HG03439 (cell line): Measurements from ENCODE around the gene UFC1.

Source experiments
- ATAC-seq: cut with Tn5 transposase; IDR thresholded peaks from one replicate; pipeline ENCODE4 v1.9.1; 2021; ENCODE audit warnings: mild to moderate bottlenecking, moderate library complexity; ENCODE audit not compliant: unreplicated experiment

Gene UFC1

DNA sequence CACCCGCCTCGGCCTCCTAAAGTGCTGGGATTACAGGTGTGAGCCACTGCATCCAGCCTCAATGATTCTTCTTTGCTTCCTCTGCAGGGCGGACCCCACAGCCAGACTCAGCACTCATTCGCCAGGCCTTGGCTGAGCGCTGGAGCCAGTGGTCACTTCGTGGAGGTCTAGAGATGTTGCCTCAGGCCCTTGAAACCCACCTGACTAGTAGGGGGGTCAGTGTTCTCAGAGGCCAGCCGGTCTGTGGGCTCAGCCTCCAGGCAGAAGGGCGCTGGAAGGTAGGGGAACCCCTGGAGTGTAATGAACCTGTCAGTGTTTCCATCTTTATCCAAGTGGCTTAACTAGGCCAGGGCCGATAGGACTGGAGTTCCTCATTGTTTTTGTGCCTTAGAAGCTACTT lies 15.1 kb downstream of the UFC1 start:
- no peak for ATAC-seq

DNA sequence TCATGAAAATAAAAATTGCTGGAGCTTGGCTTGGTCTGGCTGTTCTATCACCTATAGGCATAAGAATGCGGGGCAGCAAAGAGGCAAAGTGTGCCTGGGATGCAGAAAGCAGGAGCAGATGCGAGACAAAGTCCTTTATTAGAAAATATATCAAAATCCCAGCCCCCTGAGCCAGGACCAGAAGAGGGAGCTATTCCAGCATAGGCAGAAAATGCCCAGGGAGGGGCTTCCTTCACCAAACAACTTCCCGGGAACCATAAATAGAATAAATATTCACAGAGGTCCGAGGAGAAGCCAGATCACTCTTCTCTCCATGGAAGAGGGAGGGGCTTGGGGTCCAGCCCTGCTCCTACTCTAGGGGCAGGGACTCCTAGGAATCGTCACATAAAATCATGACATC lies 17.4 kb downstream of the UFC1 start:
- no peak for ATAC-seq

DNA sequence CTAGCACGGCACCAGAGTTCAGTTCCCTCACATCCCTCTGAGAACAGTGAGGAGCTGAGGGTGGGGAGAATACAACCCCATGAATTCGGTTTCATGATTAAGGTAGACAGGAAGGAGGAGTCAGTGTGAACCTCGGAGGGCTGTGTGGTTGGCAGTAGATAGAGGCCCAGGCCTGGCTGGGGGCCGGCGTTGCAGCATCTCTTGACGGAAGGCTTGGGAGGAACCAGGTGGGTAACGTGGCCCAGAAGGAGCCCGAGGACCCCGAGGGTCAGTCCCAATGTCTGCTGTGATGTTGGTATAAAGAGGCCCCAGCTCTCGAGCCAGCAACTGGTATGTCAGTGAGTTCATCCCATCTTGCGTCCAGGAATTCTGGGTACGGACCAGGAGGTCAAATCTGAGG lies 17.9 kb downstream of the UFC1 start:
- ATAC-seq, result no peak

DNA sequence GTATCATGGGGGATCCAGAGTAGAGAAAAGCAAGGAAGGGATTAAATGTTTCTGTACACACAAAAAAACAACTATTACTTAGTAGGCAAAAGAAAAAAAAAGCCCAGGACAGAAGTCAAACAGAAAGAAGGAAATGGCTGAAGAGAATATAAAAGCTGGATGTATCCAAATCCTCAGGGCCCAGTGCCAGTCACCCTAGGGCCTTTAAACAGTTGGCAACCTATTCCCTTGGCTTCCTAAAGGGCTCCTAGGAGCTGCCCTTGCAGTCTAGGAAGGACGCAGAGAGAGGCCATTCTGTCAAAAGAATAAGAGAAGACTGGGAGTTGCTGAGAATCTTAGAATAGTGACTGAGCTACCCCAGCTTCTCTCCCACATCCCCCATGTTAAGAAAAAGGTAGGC lies 18.6 kb downstream of the UFC1 start:
- no peak for ATAC-seq

DNA sequence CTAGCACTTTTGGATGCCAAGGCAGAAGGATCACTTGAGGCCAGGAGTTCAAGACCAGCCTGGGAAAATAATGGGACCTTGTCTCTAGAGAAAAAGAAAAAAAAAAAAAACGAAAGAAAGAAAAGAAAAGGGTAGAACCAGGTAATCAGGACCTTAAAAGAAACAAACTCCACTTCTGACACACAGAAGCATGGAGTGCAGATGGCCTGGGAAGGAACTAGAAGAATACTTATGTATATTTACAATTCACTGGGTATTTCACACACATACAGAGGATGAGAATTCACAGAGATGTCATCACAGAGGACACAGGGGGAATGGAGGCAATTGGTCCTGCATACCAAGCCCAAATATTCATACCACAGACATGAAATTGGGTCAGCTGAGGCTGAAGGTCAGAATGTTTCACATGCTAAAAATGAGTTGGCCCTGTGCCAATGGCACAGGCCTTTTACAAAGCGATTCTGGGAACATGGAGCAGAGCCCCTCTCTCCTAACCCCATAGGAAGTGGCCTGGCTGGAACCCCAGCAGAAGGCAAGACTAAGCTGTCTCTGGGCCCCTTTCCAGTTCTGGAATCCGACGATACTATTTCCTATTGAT lies 19.1 kb downstream of the UFC1 start:
- ATAC-seq, result no peak

DNA sequence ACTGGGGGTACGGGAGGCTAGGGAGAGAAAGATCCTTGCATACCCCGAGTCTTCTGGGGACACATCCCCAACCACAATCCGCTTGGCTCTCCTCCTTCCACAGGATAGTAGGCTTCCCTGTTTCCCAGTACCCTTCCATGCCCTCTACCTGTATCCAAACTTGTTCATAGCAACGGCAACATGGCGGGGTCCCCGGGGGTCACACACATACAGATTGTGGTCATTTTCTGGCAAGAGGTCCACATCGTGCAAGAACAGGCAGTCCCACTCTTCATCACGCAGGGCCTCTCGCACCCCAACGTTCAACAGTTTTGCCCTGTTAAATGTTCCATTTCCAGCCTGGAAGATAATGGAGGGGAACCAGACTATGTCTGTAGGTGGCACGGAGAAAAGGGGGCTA lies 19.9 kb downstream of the UFC1 start:
- ATAC-seq, result no peak

DNA sequence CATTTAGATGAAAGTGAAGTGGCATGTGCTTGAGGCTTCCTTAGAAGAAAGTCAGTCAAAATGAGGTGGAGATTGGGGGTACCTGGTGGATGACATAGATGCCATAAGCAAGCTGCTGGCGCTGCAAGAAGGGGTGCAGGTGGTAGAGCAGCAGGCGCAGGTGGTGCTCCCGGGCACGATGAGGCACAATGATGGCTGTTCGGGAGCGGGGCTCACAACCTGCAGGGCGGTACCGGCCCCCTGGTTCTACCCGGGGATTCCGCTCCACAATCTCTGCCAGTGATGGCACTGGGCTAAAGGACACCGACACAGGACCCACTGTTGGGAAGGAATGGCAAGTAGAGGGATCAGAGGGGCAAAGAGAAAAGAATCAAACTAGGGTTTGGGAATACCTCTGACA lies 21.1 kb downstream of the UFC1 start:
- ATAC-seq, result no peak

DNA sequence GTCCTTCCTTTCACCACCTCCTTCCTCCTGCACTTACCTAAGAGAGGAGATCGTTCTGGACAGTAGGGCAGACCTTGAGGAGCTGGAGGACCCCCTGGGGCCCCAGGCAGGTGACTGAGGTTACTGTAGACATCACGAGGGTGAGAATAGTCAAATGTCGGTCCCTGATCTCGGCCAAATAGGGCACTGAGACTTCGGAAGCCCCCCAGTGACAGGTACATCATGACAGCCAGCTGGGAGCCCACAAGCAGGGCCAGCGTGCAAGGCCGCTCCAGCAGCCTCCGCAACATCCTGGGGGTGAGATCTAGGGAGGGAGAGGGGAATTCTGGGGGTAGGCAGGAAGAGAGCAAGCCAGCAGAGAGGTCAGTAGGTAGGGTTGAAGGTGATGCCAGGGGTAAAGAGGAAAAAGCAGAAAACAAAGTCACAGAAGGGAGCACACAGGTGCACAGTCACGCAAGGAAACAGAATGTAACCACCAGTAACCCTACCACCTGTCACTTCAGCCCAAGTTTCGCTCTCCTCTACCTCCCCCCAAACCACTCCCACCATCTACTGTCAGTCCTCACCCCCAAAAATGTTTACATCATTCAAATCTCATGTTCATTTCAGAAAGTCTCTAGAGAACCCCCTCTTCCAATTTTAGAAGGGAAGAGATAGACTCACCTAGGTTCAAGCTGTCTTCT lies 22.1 kb downstream of the UFC1 start:
- ATAC-seq, result no peak

DNA sequence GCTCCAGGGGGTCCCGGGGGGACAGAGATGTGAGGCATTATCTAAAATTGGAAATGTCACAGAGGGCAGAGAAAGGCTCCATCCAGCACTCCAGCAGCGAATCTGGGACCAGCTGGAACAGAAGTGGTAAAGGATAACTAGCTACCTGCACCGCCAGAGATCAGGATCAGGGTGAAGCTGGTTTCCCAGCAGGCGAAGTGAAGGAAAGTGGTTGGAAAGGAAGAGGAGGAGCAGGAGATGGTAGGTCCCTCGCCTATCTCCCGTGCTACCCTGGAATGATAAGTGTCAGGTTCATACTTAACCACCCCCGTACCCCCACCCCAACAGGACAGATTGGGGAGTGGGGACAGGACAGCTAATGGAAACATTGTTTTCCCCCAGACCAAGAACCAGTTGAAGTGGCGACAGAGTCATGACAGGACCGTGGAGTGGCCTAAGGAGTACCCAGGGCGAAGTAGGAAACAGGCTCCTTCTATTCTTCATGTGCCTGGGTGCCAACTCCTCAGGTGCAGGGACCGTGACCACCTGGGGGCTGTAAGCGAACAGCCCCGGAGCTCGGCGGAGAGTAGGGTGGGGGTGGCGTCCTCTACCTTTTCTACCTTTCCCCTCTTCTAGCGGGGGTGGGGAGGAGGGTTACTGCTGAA lies 22.8 kb downstream of the UFC1 start:
- ATAC-seq, result peak; percentile 2

DNA sequence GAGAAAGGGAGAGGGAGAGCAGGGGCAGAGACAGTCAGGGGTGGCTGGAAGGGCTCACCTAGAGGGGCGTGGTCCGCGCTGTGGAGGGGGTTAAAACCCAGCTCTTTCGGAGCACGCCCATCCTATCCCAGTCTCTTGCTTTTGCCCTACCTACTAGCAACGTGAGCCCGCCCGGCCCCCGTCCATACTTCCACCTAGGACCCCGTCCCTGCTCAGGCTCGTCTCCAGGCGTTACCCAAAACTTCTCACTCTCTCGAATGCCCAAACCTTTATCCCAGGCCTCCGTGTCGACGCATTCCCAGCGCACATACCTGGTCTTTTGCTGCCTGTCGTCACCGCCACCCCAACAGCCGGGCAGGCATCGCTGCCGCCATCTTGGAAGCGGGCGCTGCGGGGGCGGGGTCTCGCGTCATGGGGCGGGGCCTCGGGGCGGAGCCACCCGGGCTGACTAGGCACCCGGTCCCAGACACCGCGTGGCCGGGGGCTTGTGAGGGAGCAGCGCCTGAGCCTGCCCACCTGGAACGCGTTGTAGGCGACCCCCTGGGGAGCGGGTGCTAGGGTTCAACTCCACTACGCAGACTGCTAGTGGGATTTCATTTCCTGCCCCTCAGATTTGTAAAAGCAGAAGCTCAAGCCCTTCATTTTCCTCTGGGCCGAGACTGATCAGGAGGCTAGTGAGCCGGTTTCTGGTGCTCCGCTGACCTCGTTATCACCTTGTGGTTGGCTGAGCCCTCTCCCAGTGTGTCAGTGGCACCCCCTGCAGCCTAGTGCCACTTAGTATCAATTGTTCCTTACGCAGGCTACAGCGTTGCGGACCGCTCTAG lies 23.5 kb downstream of the UFC1 start, which contains the start of gene B4GALT3:
B4GALT3 (minus strand) TSS at position 396 of the 824 bp plus-strand sequence. CDS start 1,447 bp downstream, outside the sequence.
- ATAC-seq, result peak; percentile 85

DNA sequence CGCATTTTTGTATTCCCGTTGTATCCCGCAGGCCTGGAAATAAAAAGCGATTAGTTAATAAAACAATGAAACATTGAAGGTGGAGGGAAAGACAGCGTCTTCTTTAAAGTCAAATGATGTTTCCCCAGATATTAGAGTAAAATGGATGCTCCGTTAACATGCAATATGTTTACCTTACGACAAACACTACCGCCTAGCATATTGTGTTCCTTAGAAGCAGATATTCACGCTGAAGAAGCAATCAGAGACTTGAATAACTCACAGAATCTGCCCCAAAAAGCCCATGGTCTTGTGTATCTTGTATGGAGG lies 24.1 kb downstream of the UFC1 start:
- ATAC-seq, result no peak

DNA sequence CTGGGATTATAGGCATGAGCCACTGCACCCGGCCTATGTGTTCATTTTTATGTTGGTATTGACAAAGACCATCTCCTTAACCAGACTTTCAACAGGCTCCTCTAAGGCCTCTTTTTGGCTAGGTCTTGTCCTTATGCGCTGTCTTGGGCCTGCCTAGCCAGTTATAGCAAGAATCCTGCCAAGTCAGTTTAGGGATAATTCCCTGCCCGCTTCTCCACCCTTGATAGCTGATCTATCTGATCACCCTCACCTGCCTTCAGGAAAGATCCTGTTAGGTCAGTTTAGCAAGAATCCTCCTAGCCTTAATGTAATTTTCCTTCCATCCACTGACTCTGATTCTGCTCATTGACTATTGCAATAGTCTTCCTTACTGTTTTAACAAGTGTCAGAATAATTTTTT lies 25.9 kb downstream of the UFC1 start:
- no peak for ATAC-seq

DNA sequence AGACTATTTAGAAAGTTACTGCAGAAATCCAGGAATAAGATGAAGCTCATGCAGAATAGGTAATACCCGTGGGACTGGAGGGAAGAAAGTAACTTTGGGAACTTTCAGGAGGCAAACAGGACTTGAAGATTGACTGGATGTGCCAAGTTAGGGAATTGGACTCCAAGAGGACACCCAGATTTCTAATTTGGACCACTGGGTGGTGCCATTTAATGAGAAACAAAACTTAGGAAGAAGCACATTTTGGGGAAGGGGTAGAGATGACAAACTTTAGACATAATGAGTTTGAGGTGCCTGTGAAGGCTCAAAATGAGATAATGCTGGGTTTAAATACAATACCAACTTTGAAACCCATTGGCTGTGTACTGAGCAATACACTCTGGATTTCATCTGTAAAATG lies 26.9 kb downstream of the UFC1 start:
- no peak for ATAC-seq

DNA sequence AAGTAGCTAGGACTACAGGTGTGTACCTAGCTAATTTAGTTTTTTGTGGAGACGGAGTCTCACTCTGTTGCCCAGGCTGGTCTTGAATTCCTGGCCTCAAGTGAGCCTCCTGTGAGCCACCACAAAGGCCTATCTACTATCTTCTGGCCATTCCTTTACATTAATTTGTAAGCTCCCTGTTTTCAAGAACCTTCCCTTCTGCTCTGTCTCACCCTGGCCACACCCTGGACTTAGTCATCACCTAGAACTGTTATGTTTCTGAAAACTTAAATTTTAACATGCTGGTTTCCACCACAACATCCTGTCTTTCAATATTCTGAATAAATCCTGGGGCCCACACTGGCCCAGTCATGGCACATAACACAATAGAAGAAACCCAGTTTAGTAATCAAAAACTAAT lies 28.4 kb downstream of the UFC1 start:
- ATAC-seq, result no peak

DNA sequence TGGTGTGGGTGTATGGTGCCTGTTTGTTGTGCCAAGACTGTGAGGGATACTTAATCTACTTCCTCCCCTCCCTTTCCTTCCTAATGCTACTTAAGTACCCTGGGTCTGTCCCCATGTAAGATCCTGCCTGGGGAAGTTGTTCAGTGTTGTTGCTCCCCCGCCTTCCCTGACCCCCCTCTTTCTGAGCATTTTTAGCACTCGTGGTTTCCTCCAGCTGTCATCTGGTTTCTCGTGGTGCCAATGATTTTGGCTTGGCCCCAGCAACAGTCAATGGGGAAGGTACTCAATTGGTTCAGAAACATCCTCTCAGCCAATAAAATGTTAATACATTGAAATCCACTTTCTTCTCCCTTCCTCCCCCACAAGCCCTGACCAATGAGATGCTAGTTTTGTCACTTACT lies 31.5 kb downstream of the UFC1 start:
- ATAC-seq, result peak; percentile 65

DNA sequence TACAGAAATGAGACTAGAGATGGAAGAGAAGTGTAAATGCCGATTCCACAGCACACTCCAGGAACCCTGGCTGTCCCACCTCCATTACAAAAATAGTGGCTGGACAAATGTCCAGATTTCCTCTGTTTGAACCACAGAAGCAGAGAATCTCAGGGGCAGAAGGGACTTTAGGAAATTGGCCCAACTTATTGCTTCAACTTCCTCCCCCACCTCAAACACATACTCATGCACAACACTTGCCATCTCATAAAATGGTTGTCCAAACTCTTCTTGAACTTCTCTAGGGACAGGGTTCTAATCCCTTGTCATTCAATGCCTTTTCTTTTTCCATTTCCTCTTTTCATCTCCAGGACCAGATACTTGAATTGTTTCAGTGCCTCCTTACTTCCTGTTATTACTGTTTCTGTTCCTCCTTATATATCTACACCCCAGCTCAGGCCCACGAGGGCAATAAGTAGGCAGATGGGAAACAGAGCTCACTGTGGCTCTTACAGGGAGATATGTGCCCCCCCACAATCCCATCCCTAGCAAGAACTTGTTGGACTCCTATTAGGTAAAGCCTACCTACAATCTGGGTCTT lies 32.0 kb downstream of the UFC1 start:
- ATAC-seq, result peak; percentile 3

DNA sequence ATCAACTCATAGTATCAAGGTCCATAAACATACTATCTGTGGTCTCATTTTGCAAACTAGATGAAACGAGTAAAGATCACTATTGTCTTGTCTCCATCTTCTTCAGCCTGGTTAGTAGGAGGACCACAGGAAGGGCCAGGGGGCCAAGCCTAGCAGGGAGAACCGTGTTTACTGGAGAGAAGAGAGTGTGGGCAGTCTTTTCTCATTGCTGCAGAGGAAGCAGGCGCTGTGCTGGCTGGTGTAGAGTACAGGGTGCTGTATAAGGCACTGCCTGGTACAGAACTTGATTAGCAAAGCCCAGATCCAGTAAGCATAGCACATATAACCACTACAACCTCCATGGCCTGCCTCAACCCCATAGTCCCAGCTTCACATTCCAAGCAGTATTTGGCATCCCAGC lies 33.5 kb downstream of the UFC1 start:
- ATAC-seq, result no peak

DNA sequence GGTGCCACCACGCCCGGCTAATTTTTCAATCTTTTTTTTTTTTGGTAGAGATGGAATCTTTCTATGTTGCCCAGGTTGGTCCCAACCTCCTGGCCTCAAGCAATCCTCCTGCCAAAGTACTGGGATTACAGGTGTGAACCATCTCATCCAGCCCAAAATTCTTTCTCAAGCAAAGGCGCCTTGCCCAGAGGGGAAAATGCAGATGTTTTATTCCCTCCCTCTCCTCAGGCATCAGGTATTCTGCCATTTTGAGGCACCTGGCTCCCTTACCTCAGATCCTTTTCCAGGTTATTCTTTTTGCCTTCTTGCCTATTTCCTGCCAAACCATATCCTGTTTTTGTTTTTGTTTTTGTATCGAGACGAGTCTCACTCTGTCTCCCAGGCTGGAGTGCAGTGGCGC lies 34.6 kb downstream of the UFC1 start:
- no peak for ATAC-seq

DNA sequence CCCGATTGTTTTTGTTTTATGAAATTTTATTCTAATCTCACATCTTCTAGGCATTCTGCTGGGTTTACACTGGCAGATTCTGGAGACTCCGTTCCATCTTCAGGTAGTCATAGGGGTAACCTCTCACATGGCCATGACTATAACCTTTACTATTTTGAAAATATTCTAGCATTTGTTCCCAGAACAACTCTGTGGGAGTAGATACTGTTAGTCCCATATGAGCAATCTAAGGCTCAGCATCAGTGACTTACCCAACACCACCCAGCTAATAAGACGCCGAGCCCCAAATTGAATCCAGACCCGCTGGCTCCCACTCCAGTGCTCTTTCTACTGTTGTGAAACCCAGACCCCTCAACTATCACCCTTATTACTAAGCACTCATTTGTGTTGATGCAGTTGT lies 35.3 kb downstream of the UFC1 start:
- no peak for ATAC-seq

DNA sequence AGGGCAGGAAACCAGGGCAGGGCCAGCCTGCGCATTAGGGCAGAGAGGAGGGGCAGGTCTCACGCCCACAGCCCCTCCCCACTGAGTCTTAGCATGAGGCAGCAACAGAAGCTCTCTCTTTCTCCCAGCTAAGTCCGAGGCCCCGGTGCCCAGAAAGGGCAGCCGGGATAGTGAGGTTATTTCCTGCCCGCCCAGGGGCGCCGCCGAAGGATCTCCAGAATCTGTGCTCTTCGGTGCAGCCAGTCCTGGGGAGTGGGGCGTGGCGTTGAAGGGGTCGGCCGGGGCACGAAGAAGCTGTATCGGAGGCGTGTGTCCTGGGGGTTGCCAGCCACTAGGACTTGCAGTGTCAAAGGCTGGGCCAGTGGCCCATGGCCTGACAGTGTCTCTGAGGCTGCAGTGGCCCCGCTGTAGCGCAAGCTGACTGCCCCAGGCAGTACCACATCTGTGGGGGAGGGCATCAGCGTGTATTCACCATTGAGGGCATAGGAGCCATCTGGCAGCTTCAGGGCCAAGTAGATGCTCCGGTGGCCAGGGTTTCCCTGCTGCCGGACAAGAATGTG lies 37.3 kb downstream of the UFC1 start:
- no peak for ATAC-seq

DNA sequence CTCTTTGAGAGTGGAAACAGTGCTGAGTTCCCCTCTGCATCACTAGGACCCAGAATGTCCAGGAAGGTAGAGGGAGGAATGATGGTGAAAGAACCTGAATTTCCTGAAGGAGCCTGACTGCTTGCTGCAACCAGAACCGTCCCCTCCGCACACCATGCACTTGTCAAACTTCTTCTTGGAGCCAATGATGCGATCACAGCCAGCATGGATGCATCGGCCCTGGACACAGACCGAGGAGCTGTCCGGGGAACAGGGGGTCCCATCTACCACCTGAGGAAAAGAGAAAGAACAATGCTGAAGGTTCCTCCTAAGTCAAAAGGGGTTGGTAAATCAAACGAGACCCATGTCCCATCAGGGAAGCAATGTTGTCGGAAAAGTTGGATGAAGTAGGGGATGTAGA lies 38.2 kb downstream of the UFC1 start:
- no peak for ATAC-seq
